HG03196 (cell line): ENCODE results near the gene CREB3L2.

Source experiments
- ATAC-seq: cut with Tn5 transposase; IDR thresholded peaks from one replicate; pipeline ENCODE4 v1.9.1; 2021; ENCODE audit not compliant: unreplicated experiment

The CREB3L2 gene

GRCh38 chr7:137879357-137880158 is 122.3 kb downstream of the CREB3L2 start:
- no peak for ATAC-seq

GRCh38 chr7:137878333-137878961 is 123.4 kb downstream of the CREB3L2 start:
- no peak for ATAC-seq

GRCh38 chr7:137877027-137877675 is 124.7 kb downstream of the CREB3L2 start:
- no peak for ATAC-seq

- ATAC-seq, result no peak
Observed at GRCh38 chr7:137875746-137876145, 126.1 kb downstream of the CREB3L2 start.

- no peak for ATAC-seq
Observed at GRCh38 chr7:137873979-137874777, 127.7 kb downstream of the CREB3L2 start.

- no peak for ATAC-seq
Observed at GRCh38 chr7:137873524-137873923, 128.4 kb downstream of the CREB3L2 start.

GRCh38 chr7:137871170-137871915 is 130.5 kb downstream of the CREB3L2 start:
- ATAC-seq, result no peak

GRCh38 chr7:137870684-137871083 is 131.2 kb downstream of the CREB3L2 start:
- no peak for ATAC-seq

GRCh38 chr7:137870078-137870477 is 131.8 kb downstream of the CREB3L2 start:
- no peak for ATAC-seq

GRCh38 chr7:137869260-137869659 is 132.6 kb downstream of the CREB3L2 start:
- ATAC-seq, result no peak

- no peak for ATAC-seq
Observed at GRCh38 chr7:137867289-137867688, 134.6 kb downstream of the CREB3L2 start.

GRCh38 chr7:137865764-137866163 is 136.1 kb downstream of the CREB3L2 start:
- ATAC-seq, result no peak

- ATAC-seq, result no peak
Observed at GRCh38 chr7:137862964-137863363, 138.9 kb downstream of the CREB3L2 start.

GRCh38 chr7:137862358-137862757 is 139.5 kb downstream of the CREB3L2 start:
- no peak for ATAC-seq

GRCh38 chr7:137860542-137860941 is 141.3 kb downstream of the CREB3L2 start:
- ATAC-seq, result no peak

- no peak for ATAC-seq
Observed at GRCh38 chr7:137853053-137853452, 148.8 kb downstream of the CREB3L2 start.

- ATAC-seq, result no peak
Observed at GRCh38 chr7:137852108-137852507, 149.8 kb downstream of the CREB3L2 start.

GRCh38 chr7:137850972-137851945 is 150.6 kb downstream of the CREB3L2 start:
- no peak for ATAC-seq

- no peak for ATAC-seq
Observed at GRCh38 chr7:137850571-137850970, 151.3 kb downstream of the CREB3L2 start.
